ENCODE data around the gene KIF1B.

KIF1B gene

DNA sequence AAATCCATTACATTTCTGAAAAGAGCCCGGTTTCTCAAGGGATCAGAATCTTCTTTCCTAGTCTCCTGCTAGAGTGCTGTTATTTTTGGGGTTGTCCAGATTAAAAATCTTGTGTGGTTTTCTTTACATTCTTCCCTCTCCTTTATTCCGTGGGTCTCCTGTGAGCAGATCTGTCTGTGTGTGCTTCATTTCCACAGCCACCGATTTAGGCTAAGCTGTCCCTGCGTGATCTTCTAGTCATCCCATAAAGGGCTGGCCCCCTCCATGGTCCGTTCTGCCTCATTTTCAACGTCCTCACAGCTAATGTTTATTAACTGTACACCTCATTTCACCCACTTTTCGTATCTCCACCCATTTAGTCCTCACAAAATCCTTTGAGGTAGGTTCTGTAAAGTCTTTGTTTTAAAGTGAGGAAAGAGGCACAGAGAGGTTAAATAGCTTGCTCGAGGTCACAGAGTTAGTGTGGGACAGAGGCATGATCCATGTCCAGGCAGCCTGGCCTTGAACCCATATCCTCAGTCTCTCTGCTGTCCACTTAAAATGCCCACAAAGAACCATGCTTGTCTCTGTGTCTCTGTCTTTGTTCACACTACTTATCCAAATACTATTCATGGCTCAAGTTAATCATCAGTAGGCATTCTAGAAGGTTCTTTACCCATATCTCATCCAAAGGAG, 38.2 kb upstream of the KIF1B start:
- H3K27ac ChIP-seq = no peak overlapping the region
- TF ChIP-seq, protein P1, sequence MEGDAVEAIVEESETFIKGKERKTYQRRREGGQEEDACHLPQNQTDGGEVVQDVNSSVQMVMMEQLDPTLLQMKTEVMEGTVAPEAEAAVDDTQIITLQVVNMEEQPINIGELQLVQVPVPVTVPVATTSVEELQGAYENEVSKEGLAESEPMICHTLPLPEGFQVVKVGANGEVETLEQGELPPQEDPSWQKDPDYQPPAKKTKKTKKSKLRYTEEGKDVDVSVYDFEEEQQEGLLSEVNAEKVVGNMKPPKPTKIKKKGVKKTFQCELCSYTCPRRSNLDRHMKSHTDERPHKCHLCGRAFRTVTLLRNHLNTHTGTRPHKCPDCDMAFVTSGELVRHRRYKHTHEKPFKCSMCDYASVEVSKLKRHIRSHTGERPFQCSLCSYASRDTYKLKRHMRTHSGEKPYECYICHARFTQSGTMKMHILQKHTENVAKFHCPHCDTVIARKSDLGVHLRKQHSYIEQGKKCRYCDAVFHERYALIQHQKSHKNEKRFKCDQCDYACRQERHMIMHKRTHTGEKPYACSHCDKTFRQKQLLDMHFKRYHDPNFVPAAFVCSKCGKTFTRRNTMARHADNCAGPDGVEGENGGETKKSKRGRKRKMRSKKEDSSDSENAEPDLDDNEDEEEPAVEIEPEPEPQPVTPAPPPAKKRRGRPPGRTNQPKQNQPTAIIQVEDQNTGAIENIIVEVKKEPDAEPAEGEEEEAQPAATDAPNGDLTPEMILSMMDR (IDR thresholded peaks at IDR 0.05) = no peak
- no peak for TF ChIP-seq ZFX (IDR thresholded peaks at IDR 0.05; ENCODE audit: borderline replicate concordance)

GRCh38 chr1:10173582-10173981, 36.8 kb upstream of the KIF1B start:
- H3K27ac ChIP-seq = no peak overlapping the region
- TF ChIP-seq, protein P1 (IDR thresholded peaks at IDR 0.05) = no peak
- no peak for TF ChIP-seq ZFX (IDR thresholded peaks at IDR 0.05; ENCODE audit: borderline replicate concordance)

- no peak overlapping the region for H3K27ac ChIP-seq
Measured at GRCh38 chr1:10177876-10178275, 32.5 kb upstream of the KIF1B start.

GRCh38 chr1:10178597-10179405, 31.6 kb upstream of the KIF1B start:
- TF ChIP-seq ZFX (IDR thresholded peaks at IDR 0.05; ENCODE audit: borderline replicate concordance) = no peak
- TF ChIP-seq, protein P1 (IDR thresholded peaks at IDR 0.05) = no peak
- no peak overlapping the region for H3K27ac ChIP-seq

More at GRCh38 chr1:10177876-10178275, 32.5 kb upstream of the KIF1B start:
- TF ChIP-seq, protein P1 (IDR thresholded peaks at IDR 0.05) = no peak
- TF ChIP-seq ZFX (IDR thresholded peaks at IDR 0.05; ENCODE audit: borderline replicate concordance) = no peak

DNA sequence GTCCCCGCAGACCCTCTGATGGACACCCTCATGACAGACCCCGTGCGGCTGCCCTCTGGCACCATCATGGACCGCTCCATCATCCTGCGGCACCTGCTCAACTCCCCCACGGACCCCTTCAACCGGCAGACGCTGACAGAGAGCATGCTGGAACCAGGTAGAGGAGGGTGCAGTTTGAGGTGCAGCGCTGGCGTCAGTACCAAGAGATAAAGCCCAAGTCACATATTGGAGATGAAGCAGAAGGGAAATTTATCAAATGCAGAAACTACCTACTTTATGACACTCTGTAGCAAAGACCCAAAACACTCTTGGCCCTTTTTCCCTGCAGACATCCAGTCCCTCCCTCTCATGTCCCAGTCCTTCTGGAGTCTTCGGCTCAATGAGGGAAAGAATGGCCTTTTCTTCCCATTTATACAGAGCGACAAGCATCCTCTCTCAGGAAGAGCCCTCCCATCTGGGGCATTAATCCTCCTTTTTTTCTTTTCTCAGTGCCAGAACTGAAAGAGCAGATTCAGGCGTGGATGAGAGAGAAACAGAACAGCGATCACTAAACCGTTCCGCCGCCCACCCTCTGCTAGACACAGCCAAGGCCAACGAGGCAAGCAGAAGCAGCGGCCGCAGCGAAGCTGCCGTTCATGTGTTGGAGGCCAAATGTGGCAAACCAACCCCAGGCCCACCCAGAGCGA, 30.8 kb upstream of the KIF1B start:
- no peak for TF ChIP-seq ZFX (IDR thresholded peaks at IDR 0.05; ENCODE audit: borderline replicate concordance)
- TF ChIP-seq, protein P1 (IDR thresholded peaks at IDR 0.05) = no peak
- no peak overlapping the region for H3K27ac ChIP-seq

GRCh38 chr1:10181154-10181553, 29.2 kb upstream of the KIF1B start:
- no peak for TF ChIP-seq ZFX (IDR thresholded peaks at IDR 0.05; ENCODE audit: borderline replicate concordance)
- TF ChIP-seq, protein P1 (IDR thresholded peaks at IDR 0.05) = no peak
- no peak overlapping the region for H3K27ac ChIP-seq

Data from 22Rv1 (cell line).